SK-N-DZ (cell line): ENCODE measurements around the gene DNAJC11.
"Not testable (repeated sequence)": the region's sequence is repeated elsewhere in the genome, so short reads cannot be mapped to it uniquely, and the experiment has no call there.

Experiments
- DNase-seq: peaks from one replicate; pipeline ENCODE4 v3.0.0-alpha.2; 2015; ENCODE audit warnings: low spot score

DNAJC11 gene

GRCh38 chr1:6695868-6696267 is 5.7 kb downstream of the DNAJC11 start:
- no peak for DNase-seq

- no peak for DNase-seq
Observed at GRCh38 chr1:6694121-6694713, 7.4 kb downstream of the DNAJC11 start.

- no peak for DNase-seq
Observed at GRCh38 chr1:6692956-6693355, 8.7 kb downstream of the DNAJC11 start.

GRCh38 chr1:6691507-6691906 is 10.1 kb downstream of the DNAJC11 start:
- DNase-seq = no peak

- no peak for DNase-seq
Observed at GRCh38 chr1:6690186-6690585, 11.4 kb downstream of the DNAJC11 start.

- no peak for DNase-seq
Observed at GRCh38 chr1:6688757-6689156, 12.9 kb downstream of the DNAJC11 start.

- no peak for DNase-seq
Observed at GRCh38 chr1:6688001-6688400, 13.6 kb downstream of the DNAJC11 start.

GRCh38 chr1:6686294-6686693 is 15.3 kb downstream of the DNAJC11 start:
- DNase-seq = no peak

- no peak for DNase-seq
Observed at GRCh38 chr1:6685381-6685780, 16.2 kb downstream of the DNAJC11 start.

- DNase-seq = no peak
Observed at GRCh38 chr1:6683434-6683833, 18.2 kb downstream of the DNAJC11 start.

- DNase-seq = no peak
Observed at GRCh38 chr1:6675941-6676340, 25.7 kb downstream of the DNAJC11 start.

- no peak for DNase-seq
Observed at GRCh38 chr1:6674771-6675170, 26.8 kb downstream of the DNAJC11 start.

- DNase-seq = no peak
Observed at GRCh38 chr1:6673816-6674398, 27.7 kb downstream of the DNAJC11 start.

- DNase-seq = peak; percentile 95
Observed at GRCh38 chr1:6672558-6672957, 29.1 kb downstream of the DNAJC11 start.

GRCh38 chr1:6668503-6668902 is 33.1 kb downstream of the DNAJC11 start:
- no peak for DNase-seq

GRCh38 chr1:6667139-6667538 is 34.5 kb downstream of the DNAJC11 start:
- no peak for DNase-seq

GRCh38 chr1:6666696-6667095 is 34.9 kb downstream of the DNAJC11 start:
- no peak for DNase-seq

- DNase-seq = not testable (repeated sequence)
Observed at GRCh38 chr1:6662468-6662867, 39.1 kb downstream of the DNAJC11 start.

- DNase-seq = no peak
Observed at GRCh38 chr1:6660415-6661049, 41.1 kb downstream of the DNAJC11 start.

GRCh38 chr1:6658359-6659060 is 43.1 kb downstream of the DNAJC11 start:
- DNase-seq = no peak

- no peak for DNase-seq
Observed at GRCh38 chr1:6657138-6657537, 44.5 kb downstream of the DNAJC11 start.

GRCh38 chr1:6653436-6654290 is 48.0 kb downstream of the DNAJC11 start:
- no peak for DNase-seq
